ENCODE results near the gene SH2D3A. TPM values are rescaled to one million over a fixed set of nuclear protein-coding genes. Genes with fewer than 3 reads are reported as not detected.

Gene SH2D3A
- total RNA-seq = 35.4 TPM
- 12.5 TPM for polyA plus RNA-seq (ENCODE audit: insufficient read depth, low read depth, low replicate concordance)
- long read RNA-seq, donor 1 = 0 reads
- long read RNA-seq, donor 2 = 0 reads
- long read RNA-seq, donor 3, partial matches to known transcripts = 0 of 1 reads
- long read RNA-seq, donor 3, other reads (novel, unspliced or antisense) = 0 of 1 reads
- long read RNA-seq, donor 4 = 0 reads
- long read RNA-seq, donor 5 = 0 reads
- long read RNA-seq, donor 6 = 0 reads
- long read RNA-seq, donor 7, partial matches to known transcripts = 20 of 46 reads
- long read RNA-seq, donor 7, other reads (novel, unspliced or antisense) = 23 of 46 reads
- long read RNA-seq, donor 8 = 0 reads
- long read RNA-seq, donor 9 = 0 reads
- long read RNA-seq, donor 10, partial matches to known transcripts = 0 of 1 reads
- long read RNA-seq, donor 10, other reads (novel, unspliced or antisense) = 0 of 1 reads

GRCh38 chr19:6767357-6768235 is at the start of gene SH2D3A:
SH2D3A (minus strand) TSS chr19:6767435; CDS start chr19:6763748, 3,687 bp downstream.
- intact Hi-C loops (cut with DNase I) = no loop called here
- Histone ChIP-seq H3K9me3 (ENCODE audit: control insufficient read depth in 2 of 3, insufficient read depth in 1 of 3, low read length in 3 of 3) (no peaks in the 10 kb centered on the region), H3K4me3 (ENCODE audit: low read length in 3 of 3) (peak within 1 kb of the TSS; percentile 40 to 88 (median 73)), H3K4me1 (ENCODE audit: control insufficient read depth in 2 of 3, insufficient read depth in 2 of 3, low read depth in 1 of 3, low read length in 3 of 3) (peaks cover 0 to 13% (median 0%) of the 10 kb centered on the region in 3 donors), H3K36me3 (ENCODE audit: control insufficient read depth in 2 of 3, insufficient read depth in 3 of 3, low read length in 3 of 3) (no peaks in the 10 kb centered on the region), H3K27ac (ENCODE audit: low read depth in 2 of 2, low read length in 2 of 2) (peak within 1 kb of the TSS; percentile 60 to 77), H3K9ac (ENCODE audit: low read length in 3 of 3) (peak within 1 kb of the TSS; percentile 26 to 83 (median 30)), H3K27me3 (ENCODE audit: control insufficient read depth, insufficient read depth, low read length) (no peaks in the 10 kb centered on the region)
- no peak for FAIRE-seq
- DNase-seq = peak; percentile 85 to 96 (median 88)
- peak; percentile 0 for TF ChIP-seq CTCF (IDR thresholded peaks at IDR 0.05; ENCODE audit: borderline replicate concordance, extremely low read depth, insufficient read depth)

- no peak for TF ChIP-seq CTCF (IDR thresholded peaks at IDR 0.05; ENCODE audit: borderline replicate concordance, extremely low read depth, insufficient read depth)
- FAIRE-seq (no peak), DNase-seq (no peak)
- no peaks in the 10 kb centered on the region for H3K27me3 ChIP-seq (ENCODE audit: control insufficient read depth, insufficient read depth, low read length)
- no peaks in the 10 kb centered on the region for H3K4me1 ChIP-seq (ENCODE audit: control insufficient read depth in 2 of 3, insufficient read depth in 2 of 3, low read depth in 1 of 3, low read length in 3 of 3)
- no peak overlapping the region for H3K4me3 ChIP-seq (ENCODE audit: low read length in 3 of 3)
- no peak overlapping the region for H3K27ac ChIP-seq (ENCODE audit: low read depth in 2 of 2, low read length in 2 of 2)
- no peak overlapping the region for H3K9ac ChIP-seq (ENCODE audit: low read length in 3 of 3)
- H3K36me3 ChIP-seq (ENCODE audit: control insufficient read depth in 2 of 3, insufficient read depth in 3 of 3, low read length in 3 of 3) = no peaks in the 10 kb centered on the region
- H3K9me3 ChIP-seq (ENCODE audit: control insufficient read depth in 2 of 3, insufficient read depth in 1 of 3, low read length in 3 of 3) = no peaks in the 10 kb centered on the region
- intact Hi-C loops (cut with DNase I) = no loop called here
Measured at GRCh38 chr19:6813659-6814058, 46.4 kb upstream of the SH2D3A start.

GRCh38 chr19:6812612-6813011 is 45.4 kb upstream of the SH2D3A start:
- Histone ChIP-seq H3K4me3 (ENCODE audit: low read length in 3 of 3) (no peak overlapping the region), H3K27me3 (ENCODE audit: control insufficient read depth, insufficient read depth, low read length) (no peaks in the 10 kb centered on the region), H3K36me3 (ENCODE audit: control insufficient read depth in 2 of 3, insufficient read depth in 3 of 3, low read length in 3 of 3) (no peaks in the 10 kb centered on the region), H3K9me3 (ENCODE audit: control insufficient read depth in 2 of 3, insufficient read depth in 1 of 3, low read length in 3 of 3) (peaks cover 0 to 2% (median 0%) of the 10 kb centered on the region in 3 donors), H3K4me1 (ENCODE audit: control insufficient read depth in 2 of 3, insufficient read depth in 2 of 3, low read depth in 1 of 3, low read length in 3 of 3) (no peaks in the 10 kb centered on the region), H3K9ac (ENCODE audit: low read length in 3 of 3) (no peak overlapping the region), H3K27ac (ENCODE audit: low read depth in 2 of 2, low read length in 2 of 2) (no peak overlapping the region)
- FAIRE-seq (no peak), DNase-seq (no peak)
- TF ChIP-seq CTCF (IDR thresholded peaks at IDR 0.05; ENCODE audit: borderline replicate concordance, extremely low read depth, insufficient read depth) = no peak
- intact Hi-C loops (cut with DNase I) = no loop called here
